K562 (cell line): Measurements from ENCODE around the gene SLC40A1. TPM values are rescaled to one million over a fixed set of nuclear protein-coding genes. Genes with fewer than 3 reads are reported as not detected.

Experiments
- CEBPB ChIP-seq: fragments of 450-650 bp; IDR thresholded peaks from 2 replicates; pipeline ENCODE4 v1.6.1; 2016; ENCODE audit warnings: missing genetic modification characterization, missing compliant biosample characterization
- DACH1 ChIP-seq: fragments of 450-650 bp; IDR thresholded peaks from 2 replicates; pipeline ENCODE4 v1.6.1; 2018; ENCODE audit not compliant: partially characterized antibody
- DMBX1 ChIP-seq: fragments of 250-450 bp; sonication (Bioruptor Pico); IDR thresholded peaks from 2 replicates; pipeline ENCODE4 v1.8.0; 2022; ENCODE audit warnings: inconsistent platforms, mild to moderate bottlenecking, moderate library complexity, borderline replicate concordance
- DPF2 ChIP-seq: fragments of 450-650 bp; IDR thresholded peaks from 2 replicates; pipeline ENCODE4 v1.6.1; 2016
- ELK1 ChIP-seq: sonication (generic); formaldehyde crosslinking; IDR thresholded peaks from 2 replicates; pipeline ENCODE4 v1.8.1; 2022; ENCODE audit warnings: missing genetic modification reagents
- ETV6 ChIP-seq, 3 experiments: fragments of 150-350 bp in 1 of 3; sonication (generic) in 1 of 3; formaldehyde crosslinking in 1 of 3; IDR thresholded peaks; 2 replicates each; pipeline versions ENCODE4 v1.6.1 to v1.8.0; 2014 to 2022; ENCODE audit warnings: borderline replicate concordance in 2 of 3, low read depth in 2 of 3, antibody characterized with exemption in 1 of 3, low read length in 1 of 3, mild to moderate bottlenecking in 1 of 3, missing genetic modification reagents in 1 of 3
- FIP1L1 ChIP-seq: fragments of 200-400 bp; formaldehyde crosslinking; IDR thresholded peaks from 2 replicates; pipeline ENCODE4 v1.6.1; 2018; ENCODE audit warnings: mild to moderate bottlenecking, low read depth, low read length; ENCODE audit not compliant: poor library complexity, severe bottlenecking
- FOXA1 ChIP-seq: fragments of 450-650 bp; IDR thresholded peaks from 2 replicates; pipeline ENCODE4 v1.6.1; 2016; ENCODE audit warnings: mild to moderate bottlenecking, borderline replicate concordance
- FOXA3 ChIP-seq, 2 experiments: fragments of 450-650 bp in 1 of 2; sonication (generic) in 1 of 2; formaldehyde crosslinking; IDR thresholded peaks in 1 of 2; conservative IDR thresholded peaks in 1 of 2; 2 replicates each; pipeline versions ENCODE4 v1.4.0 to v1.8.0; 2020 to 2022; ENCODE audit warnings: mild to moderate bottlenecking in 2 of 2, missing genetic modification reagents in 1 of 2
- FOXJ3 ChIP-seq: sonication (generic); formaldehyde crosslinking; IDR thresholded peaks from 2 replicates; pipeline ENCODE4 v1.4.0; 2020; ENCODE audit warnings: mild to moderate bottlenecking, missing genetic modification reagents
- GTF2E2 ChIP-seq: fragments of 200-800 bp; sonication (Bioruptor generic); IDR thresholded peaks from 2 replicates; pipeline ENCODE4 v1.6.1; 2016; ENCODE audit warnings: missing genetic modification characterization, missing compliant biosample characterization
- PRDM10 ChIP-seq: fragments of 450-650 bp; IDR thresholded peaks from 2 replicates; pipeline ENCODE4 v1.6.1; 2018; ENCODE audit not compliant: partially characterized antibody
- SNIP1 ChIP-seq: fragments of 450-650 bp; IDR thresholded peaks from 2 replicates; pipeline ENCODE4 v1.7.1; 2017; ENCODE audit warnings: low read depth, mild to moderate bottlenecking
- STAT5A ChIP-seq: IDR thresholded peaks from 2 replicates; pipeline ENCODE4 v1.6.1; 2012; ENCODE audit warnings: low read length, inconsistent platforms, borderline replicate concordance
- WHSC1 ChIP-seq: IDR thresholded peaks from one replicate; pipeline ENCODE4 v1.6.1; 2012; ENCODE audit warnings: low read length, control low read depth, inconsistent platforms
- ZBTB17 ChIP-seq: fragments of 450-650 bp; formaldehyde crosslinking; IDR thresholded peaks from 2 replicates; pipeline ENCODE4 v1.4.0; 2020; ENCODE audit warnings: mild to moderate bottlenecking
- ZFP1 ChIP-seq: fragments of 450-650 bp; formaldehyde crosslinking; IDR thresholded peaks from 2 replicates; pipeline ENCODE4 v1.4.0; 2020; ENCODE audit warnings: mild to moderate bottlenecking, mixed read lengths
- ZNF79 ChIP-seq: fragments of 250-450 bp; sonication (Bioruptor Pico); IDR thresholded peaks from 2 replicates; pipeline ENCODE4 v1.4.0; 2020; ENCODE audit warnings: low read depth, mild to moderate bottlenecking, moderate library complexity
- polyA plus RNA-seq, 8 experiments: library from polyadenylated mRNA; depleted of rRNA in 4 of 8; stranded (reverse) in 5 of 8; unstranded in 3 of 8; fragments of >200 nt; fragmentation: Nextera tagmentation in 2 of 8; fragmentation: Illumina TruSeq in 1 of 8; extraction: Ambion mirVana in 2 of 8; extraction: Trizol in 1 of 8; gene quantifications; 2 replicates each; pipeline versions ENCODE4 v1.2.1 to v1.2.3, GENCODE V29; 2011 to 2014; ENCODE audit warnings: inconsistent platforms in 1 of 8, missing spikeins in 1 of 8
- total RNA-seq, 7 experiments: library from RNA; depleted of rRNA in 6 of 7; stranded (reverse); fragments of >200 nt in 6 of 7; fragmentation: Illumina TruSeq in 2 of 7; extraction: Trizol in 2 of 7; gene quantifications; 2 replicates each; pipeline versions ENCODE4 v1.2.1 to v1.2.3, GENCODE V29; 2011 to 2021; ENCODE audit warnings: low replicate concordance in 1 of 7
- TF ChIP-seq, protein P1 (sequence below): fragments of 450-650 bp; formaldehyde crosslinking; IDR thresholded peaks from 2 replicates; pipeline ENCODE4 v1.4.0; 2022; ENCODE audit warnings: missing genetic modification characterization
- TF ChIP-seq, protein P2 (sequence below): fragments of 250-450 bp; sonication (Bioruptor Pico); IDR thresholded peaks from 2 replicates; pipeline ENCODE4 v1.4.0; 2020; ENCODE audit warnings: borderline replicate concordance

The SLC40A1 gene
- total and polyA plus RNA-seq, 9 of the 15 experiments (the other 6 are each of a cell fraction or from before 2014, with no cell fraction given) = 42.2 to 95.9 (median 54.9) TPM

DNA sequence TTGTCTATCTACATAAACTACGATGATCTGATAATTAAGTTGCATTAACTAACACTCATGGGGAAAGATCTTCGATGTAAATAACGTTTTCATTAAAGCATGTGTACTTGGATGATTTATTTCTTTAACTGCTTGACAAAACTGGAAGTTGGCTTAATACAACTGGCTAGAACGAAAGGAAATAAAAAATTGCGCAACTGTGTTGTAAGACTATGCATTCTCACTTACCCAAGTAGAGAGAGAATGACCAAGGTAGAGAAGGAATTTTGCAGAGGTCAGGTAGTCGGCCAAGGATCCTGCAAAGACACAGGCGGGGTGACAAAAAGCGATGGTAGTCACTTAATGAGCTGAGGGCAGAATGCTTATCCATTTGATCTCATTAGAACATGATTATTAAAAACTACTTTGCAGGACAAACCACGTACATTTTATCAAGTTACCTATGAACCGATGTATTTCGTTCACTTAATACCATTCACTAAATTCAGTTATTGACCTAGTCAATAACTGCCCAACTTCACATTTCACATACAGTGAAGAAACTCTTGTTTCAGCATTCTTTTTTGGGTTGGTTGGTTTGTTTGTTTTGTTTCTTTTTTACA is 900 bp downstream of the SLC40A1 start (continued):
- TF ChIP-seq PRDM10 (no peak), STAT5A (no peak), DPF2 (peak; percentile 11; the same call in 1 of the 2 replicates), SNIP1 (no peak), ZNF79 (CRISPR knock-in tag) (no peak), GTF2E2 (no peak), ZBTB17 (CRISPR knock-in tag) (no peak), ZFP1 (peak; percentile 58), FIP1L1 (no peak), DACH1 (peak; percentile 14), ETV6 (IDR thresholded peaks at IDR 0.05; ENCODE audit: borderline replicate concordance in 1 of 2, low read depth in 2 of 2, low read length in 1 of 2) (no peak; a peak in 1 of 4 replicates), ETV6 (CRISPR knock-in tag; IDR thresholded peaks at IDR 0.05; ENCODE audit: borderline replicate concordance) (no peak), ELK1 (CRISPR knock-in tag) (no peak), CEBPB (peak; percentile 99), DMBX1 (CRISPR knock-in tag) (no peak), FOXJ3 (no peak), FOXA1 (no peak), FOXA3 (CRISPR knock-in tag; conservative IDR thresholded peaks at IDR 0.05 in 1 of 2, IDR thresholded peaks at IDR 0.05 in 1 of 2) (no peak), WHSC1 (no peak)
- TF ChIP-seq, protein P1, sequence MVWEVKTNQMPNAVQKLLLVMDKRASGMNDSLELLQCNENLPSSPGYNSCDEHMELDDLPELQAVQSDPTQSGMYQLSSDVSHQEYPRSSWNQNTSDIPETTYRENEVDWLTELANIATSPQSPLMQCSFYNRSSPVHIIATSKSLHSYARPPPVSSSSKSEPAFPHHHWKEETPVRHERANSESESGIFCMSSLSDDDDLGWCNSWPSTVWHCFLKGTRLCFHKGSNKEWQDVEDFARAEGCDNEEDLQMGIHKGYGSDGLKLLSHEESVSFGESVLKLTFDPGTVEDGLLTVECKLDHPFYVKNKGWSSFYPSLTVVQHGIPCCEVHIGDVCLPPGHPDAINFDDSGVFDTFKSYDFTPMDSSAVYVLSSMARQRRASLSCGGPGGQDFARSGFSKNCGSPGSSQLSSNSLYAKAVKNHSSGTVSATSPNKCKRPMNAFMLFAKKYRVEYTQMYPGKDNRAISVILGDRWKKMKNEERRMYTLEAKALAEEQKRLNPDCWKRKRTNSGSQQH (CRISPR knock-in tag) = no peak
- TF ChIP-seq, protein P2, sequence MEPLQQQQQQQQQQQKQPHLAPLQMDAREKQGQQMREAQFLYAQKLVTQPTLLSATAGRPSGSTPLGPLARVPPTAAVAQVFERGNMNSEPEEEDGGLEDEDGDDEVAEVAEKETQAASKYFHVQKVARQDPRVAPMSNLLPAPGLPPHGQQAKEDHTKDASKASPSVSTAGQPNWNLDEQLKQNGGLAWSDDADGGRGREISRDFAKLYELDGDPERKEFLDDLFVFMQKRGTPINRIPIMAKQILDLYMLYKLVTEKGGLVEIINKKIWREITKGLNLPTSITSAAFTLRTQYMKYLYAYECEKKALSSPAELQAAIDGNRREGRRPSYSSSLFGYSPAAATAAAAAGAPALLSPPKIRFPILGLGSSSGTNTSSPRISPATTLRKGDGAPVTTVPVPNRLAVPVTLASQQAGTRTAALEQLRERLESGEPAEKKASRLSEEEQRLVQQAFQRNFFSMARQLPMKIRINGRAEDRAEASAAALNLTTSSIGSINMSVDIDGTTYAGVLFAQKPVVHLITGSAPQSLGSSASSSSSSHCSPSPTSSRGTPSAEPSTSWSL = no peak
